Anterior cingulate cortex (tissue), 58 donors: ENCODE measurements around the gene KLHL6.
"Not testable (repeated sequence)": the region's sequence is repeated elsewhere in the genome, so short reads cannot be mapped to it uniquely, and the experiment has no call there.

Experiments
- DNase-seq, 58 donors: peaks; one replicate each; lab custom pipeline; 2025; lab: John Stamatoyannopoulos, UW

The KLHL6 gene

DNA sequence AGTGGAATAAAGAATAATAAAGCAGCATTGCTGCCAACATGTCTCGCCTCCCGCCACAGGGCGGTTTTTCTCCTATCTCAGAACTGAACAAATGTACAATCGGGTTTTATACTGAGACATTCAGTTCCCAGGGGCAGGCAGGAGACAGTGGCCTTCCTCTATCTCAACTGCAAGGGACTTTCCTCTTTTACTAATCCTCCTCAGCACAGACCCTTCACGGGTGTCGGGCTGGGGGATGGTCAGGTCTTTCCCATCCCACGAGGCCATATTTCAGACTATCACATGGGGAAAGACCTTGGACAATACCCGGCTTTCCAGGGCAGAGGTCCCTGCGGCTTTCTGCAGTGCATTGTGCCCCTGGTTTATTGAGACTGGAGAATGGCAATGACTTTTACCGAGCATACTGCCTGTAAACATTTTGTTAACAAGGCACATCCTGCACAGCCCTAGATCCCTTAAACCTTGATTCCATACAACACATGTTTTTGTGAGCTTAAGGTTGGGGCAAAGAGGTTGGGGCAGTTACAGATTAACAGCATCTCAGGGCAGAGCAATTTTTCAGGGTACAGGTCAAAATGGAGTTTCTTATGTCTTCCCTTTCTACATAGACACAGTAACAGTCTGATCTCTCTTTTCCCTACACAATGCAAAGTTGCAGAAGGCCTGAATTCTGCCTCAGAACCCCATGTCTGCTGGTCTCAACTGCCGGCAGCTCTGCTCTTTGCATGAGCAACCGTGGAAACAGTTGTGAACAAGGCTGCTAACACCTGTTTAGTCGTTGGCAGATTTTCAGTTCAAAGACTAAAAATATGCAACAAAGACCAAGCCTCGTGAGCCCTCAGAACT is 44.0 kb downstream of the KLHL6 start:
- not testable (repeated sequence) for DNase-seq

DNA sequence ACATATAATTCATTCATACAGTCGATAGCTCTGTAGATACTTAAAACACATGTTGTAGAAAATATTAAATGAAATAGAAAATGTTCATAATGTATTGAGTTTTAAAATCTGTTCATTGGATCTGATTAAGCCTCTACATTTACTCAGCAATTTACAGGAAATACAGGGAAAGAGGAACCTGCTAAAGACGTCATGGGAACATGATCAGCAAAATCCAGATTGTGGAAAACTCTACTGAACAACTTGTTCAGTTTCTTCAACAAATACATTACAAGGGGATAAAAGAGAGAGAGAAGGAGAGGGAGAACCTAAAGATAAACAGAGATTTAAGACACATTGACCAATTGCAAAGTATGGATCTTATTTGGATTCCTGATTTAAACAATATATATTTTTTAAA is 46.7 kb downstream of the KLHL6 start:
- DNase-seq, result no peak

DNA sequence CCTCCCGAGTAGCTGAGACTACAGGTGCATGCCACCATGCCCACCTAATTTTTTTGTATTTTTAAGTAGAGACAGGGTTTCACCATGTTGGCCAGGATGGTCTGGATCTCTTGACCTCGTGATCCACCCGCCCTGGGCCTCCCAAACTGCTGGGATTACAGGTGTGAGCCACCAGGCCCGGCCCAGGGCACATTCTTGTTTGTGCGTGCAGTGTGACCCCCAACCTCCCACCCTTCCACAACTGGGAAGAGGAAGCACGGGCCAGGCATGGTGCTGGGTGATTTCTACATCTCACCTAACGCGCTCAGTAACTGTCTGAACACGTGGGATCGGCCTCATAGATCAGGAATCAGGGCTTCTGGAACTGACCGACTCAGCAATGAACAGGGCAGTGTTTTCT is 48.0 kb downstream of the KLHL6 start:
- DNase-seq, result no peak

DNA sequence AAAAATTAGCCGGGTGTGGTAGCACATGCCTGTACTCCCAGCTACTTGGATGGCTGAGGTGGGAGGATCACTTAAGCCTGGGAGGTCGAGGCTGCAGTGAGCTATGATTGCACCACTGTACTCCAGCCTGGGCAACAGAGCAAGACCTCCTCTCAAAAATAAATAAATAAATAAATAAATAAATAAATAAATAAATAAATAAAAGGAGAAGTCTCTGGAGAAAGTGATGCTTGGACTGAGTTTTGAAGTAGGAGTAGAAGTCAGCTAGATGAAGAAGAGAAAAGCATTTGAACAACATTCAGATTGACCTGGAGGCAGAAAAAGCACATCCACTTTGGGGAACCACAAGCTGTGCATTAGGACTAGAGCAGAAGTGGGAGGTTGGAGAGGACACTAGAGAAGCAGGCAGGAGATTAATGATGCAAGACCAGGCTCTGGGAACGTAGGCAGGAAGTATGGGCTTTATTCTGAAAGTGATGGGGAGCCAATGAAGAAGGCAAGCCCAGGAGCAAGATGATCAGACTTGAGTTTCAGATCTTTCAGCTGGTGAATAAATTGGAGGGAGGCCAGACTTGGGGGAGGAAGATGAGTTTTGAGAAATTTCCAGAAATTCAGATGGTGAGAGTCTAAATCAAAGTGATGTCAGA is 48.7 kb downstream of the KLHL6 start:
- DNase-seq, result peak in 1 of 58 donors; percentile 11

DNA sequence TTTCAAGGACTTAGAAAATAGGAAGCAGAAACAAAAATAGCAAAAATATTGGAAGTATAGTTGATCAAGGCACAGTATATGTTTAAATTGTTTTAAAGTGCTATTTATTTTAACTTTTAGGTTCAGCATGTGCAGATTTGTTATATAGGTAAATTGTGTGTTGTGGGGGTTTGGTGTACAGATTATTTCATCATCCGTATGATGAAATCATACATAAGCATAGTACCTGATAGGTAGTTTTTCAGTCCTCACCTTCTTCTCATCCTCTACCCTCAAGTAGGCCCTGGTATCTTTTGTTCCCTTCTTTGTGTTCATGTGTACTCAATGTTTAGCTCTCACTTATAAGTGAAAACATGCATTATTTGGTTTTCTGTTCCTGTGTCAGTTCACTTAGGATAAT is 50.9 kb downstream of the KLHL6 start:
- DNase-seq, result no peak

DNA sequence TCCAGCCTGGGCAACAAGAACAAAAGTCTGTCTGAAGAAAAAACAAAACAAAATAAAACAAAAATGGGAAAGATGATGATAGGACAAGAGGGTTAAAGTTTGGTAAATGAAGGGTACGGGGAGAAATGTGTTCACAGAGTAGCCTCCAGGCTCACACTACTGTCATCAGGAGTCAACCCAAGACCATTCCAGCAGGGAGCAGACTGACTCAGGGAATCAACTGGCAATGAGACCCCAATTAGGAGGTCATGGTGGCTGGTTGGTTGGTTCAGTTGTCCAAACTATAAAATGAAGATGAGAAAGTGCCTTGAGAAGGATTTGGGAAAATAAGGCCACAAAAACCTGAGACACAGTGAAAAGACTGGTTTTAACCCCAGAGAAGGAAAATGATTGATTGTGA is 51.8 kb downstream of the KLHL6 start:
- DNase-seq, result no peak

DNA sequence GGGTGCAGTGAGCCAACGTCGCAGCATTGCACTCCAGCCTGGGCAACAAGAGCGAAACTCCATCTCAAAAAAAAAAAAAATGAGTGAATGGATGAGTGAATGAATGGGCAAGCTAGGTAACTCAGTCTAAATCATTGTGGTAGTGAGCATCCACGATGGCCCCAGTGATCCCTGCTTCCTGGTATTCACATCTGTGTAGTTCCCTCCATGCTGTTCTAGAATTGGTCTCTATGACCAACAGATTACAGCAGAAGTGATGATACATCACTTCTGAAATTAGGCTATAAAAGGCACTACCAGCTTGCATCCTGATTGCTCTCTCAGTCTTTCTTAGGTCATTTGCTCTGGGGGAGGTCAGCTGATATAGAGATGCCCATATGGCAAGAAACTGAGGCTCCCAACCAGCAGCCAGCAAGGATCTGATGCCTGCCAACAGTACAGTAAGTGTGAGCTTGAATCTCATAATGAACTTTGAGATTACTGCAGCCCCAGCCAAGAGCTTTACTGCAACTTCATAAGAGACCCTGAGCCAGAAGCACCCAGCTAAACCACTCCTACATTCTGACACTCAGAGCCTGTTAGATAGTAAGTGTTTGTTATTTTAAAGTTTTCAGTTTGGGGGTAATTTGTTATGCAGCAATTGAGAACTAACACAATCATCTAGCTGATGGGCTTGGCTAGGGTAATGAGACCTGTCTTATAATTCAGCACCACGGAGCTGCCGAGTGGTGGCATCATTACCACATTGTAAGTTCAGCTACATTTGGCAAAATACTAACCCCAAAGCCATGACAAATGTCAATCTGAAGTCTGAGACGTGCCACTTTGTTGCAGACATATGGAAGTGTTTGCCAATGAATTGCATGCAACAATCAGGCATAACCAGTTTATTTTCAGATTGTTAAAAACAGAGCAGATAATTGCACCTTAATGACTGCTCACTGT is 53.0 kb downstream of the KLHL6 start:
- DNase-seq, result peak in 26 of 58 donors; percentile 2 to 54 (median 24)

DNA sequence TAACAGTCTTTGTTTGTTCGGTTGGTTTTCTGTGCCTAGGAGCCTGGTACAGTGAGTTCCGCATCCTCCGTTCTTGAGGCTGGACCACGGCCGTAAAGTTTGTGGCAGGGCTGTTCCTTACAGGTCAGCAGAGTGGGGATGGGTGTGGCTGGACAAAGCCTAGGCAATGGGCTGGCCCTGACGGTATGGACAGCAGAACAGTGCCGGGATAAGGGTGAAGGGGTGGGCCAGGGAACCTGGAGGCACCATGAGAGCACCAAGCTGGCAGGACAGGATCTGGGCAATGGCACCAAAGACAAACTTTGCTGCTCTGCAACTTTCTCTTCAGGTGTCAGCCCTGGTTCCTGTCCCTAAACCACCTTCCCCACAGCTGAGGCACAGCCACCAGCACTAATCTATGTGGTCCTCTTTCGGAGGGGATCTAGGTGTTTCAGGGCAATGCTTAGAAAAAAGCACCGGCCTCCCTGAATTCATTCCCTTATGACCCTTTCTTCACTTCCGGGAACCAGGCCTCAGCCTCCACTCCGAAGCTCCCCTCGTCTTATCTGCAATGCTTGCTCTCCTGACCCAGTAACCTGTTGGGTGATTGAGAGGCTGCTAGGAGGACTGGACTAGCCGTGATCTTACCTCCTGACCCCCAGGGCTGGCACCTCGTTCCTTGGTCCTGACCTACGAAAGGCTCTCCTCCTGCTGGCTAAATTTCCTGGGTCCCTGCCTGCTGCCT is 54.4 kb downstream of the KLHL6 start:
- DNase-seq, result no peak

DNA sequence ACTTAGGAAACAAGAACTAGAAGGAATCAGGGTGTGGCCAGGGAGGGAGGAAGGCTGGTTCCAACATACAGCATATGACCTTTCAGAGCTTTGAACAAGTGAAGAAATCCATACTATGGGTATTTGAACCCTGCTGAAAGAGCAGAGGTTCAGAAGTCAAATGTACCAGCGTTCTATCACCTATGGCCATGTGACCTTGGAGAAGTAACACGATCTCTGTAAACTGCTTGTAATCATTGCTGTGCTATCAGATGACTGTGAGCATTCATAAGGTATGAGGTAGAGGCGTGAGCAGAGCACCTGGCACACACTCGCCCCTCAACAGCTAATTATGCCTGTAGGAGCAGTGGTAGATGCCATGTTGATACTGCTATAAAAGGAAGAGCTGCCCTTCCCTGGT is 55.2 kb downstream of the KLHL6 start:
- DNase-seq, result no peak

DNA sequence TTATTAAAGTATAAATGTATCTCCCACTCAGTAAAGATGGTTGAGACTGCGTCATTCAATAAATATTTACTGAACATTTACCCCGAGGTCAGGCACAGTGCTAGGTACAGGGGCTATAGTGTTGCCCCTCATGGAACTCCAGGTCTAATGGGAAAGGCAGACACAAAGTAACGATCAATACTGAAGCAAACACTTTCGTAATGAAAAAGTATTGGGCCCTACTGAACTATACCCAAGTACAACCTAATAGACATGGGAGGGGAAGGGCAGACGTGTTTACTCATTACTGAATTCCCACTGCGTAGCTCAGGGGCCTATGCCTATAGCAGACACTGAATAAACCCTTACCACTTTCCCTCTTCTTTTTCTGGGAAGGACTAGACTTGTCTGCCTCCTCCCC is 56.9 kb downstream of the KLHL6 start:
- DNase-seq, result no peak

DNA sequence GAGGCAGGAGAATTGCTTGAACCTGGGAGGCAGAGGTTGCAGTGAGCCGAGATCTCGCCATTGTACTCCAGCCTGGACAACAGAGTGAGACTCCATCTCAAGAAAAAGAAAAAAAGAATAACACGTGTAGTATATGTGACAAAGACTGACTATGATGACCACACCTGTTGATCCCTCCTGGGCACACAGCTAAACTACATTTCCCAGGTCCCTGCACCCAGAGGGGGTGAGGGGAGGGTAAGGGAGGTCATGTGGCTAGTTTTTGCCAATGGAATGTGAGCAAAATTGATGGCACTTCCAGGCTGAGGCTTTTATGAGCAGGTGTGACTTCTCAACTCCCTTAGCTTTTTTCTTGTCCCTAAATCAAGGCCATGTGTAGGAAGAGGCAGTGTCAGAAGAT is 58.2 kb downstream of the KLHL6 start:
- DNase-seq, result no peak

DNA sequence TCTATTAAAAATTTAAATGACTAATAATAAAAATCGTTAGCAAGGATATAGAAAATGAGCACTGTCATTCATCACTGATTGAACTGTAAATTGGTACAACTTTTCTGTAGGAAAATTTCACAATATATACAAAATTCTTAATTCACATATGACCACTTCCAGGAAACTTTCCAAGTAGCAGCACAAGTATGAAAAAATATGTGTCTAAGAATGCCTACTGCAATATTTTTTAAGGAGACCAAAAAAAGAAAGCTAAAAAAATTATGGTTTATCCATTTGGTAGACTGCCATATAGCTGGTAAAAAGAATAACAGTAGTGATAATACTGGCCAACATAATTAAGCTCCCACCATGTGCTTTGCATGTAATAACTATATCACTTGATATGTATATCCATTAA is 59.2 kb downstream of the KLHL6 start:
- DNase-seq, result no peak

DNA sequence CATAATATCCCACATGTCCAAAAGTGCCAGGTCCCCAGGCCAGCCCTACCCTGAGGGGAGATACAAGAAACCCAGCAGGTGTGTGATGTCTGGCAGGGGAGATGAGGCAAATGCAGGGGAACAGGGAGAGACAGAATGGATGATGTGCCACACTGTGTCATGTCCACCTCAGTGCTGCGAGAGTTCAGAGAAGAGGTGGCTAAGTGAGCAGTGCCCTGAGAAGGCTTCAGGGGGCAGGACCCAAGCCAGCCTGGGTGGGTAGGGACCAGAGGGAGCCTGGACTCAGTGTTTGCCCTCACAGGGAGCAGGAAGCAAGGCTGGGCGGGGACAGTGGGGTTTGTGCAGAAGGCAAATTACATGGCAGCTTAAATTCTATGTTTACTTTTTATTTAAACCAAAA is 61.2 kb downstream of the KLHL6 start:
- DNase-seq, result no peak

DNA sequence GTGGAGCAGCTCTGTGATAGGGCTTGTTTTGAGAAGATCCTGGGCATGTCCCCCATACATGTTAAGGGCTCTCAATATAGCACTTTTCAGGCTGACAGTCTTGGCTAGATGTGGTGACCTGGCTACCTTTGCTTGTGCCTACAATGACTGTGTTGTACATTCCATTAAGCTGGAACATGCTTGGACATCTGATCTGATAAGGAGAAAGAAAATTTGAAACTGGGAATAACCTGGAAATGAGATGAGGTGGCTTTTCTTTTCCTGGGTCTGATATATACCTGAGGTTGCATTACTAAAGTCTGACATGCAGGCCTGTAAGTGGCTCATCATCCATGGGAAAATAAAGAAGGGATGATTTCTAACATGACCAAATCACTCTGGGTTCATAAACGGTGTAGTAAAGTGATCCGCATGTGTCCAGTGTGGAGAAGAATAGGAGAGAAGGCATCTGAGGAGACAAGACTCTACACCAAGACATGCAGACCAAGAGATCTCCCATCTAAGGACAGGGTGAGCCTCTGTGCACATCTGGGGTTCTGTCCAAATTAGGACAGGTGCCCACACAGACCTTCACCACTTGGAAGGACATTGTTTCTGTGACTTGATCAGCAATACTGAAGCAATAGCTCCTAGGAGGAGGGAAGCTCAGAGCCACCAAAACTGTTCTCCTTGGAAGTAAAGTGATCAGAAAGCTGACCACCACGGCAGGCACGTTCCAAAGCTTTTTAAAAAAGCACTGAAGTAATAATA is 62.0 kb downstream of the KLHL6 start:
- no peak for DNase-seq

DNA sequence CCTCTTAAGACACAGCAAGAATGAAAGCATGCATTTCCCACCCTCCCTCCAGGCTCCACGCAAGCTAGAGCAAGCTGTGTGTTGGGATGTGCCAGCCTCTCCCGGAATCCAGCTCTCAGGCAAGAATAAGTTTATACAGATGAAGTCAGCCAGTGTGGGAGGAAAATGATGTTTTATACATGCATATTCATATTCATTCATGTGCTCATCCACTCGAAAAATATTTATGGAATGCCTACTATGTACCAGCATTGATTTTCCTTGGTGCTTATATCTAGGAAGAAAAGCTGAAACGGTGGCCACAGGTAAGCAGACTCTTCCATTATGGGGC is 62.7 kb downstream of the KLHL6 start:
- peak in 6 of 58 donors; percentile 4 to 29 (median 12) for DNase-seq

DNA sequence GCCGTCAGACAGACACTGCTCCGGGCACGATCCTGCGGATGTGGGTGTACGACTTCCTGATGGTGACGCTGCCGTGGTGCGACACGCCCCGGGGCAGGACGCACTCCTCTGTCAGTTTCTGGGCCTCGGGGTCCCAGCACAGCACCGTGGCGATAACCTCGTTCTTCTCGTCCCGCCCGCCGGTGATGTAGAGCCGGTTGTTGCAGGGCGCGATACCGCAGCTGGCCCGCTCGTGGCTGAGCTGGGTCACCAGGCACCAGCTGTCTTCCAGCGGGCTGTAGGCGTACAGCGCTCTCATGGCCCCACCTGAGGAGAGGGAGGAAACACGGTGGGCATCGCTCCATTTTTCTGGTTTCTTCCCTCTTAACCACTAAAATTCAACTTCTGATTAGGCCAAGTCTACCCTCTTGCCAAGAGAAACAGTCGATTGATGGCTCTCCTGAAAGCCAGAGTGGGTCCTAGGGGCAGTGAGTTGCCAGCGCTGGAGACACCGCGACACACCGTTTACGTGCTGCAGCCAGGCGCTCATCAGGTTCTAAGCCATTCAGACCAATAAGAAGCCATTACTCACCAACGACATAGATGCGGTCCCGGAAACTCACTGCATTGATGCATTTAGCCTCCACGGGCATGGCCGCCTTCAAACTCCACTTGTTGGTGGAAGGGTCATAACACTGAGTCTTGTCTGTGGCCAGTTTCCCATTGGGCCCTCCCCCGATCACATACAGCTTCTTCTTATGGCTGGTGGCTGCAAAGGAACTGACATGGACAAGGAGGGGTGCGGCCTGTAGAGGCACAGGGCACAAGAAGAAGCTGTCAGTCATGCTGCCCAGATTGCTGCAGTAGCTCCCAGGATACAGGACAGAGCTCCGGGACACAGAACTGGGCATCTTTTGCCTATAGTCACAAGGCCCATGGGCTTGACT is 63.3 kb downstream of the KLHL6 start:
- DNase-seq, result peak in 1 of 58 donors; percentile 5

DNA sequence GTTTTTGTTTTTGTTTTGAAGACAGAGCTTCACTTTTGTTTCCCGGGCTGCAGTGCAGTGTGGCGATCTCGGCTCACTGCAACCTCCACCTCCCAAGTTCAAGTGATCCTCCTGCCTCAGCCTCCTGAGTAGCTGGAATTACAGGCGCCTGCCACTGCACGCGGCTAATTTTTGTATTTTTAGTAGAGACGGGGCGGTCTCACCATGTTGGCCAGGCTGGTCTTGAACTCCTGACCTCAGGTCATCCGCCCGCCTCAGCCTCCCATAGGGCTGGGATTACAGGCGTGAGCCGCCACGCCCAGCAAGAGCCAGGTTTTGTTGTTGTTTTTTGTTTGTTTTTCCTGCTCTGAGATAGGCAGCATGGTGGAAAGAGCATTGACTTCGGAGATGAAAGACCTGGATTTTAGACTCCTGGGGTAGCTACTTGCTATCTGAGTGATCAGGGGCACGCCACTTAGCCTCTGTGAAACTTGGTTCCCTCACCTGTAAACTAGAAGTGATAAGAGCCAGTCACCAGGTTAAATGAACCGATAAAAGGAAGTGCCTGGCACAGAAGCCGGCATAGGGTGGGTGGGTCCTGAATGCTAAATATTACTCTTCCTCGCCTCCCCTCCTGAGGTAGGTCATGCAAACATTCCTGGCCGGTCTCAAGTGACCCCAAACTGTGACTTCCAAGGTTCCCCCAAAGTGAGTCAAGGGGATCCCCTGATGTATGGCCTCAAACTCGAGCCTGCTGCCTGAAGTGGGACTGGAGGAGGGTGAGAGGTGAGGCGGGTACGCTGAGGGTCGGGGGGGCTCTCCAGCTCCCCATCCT is 64.2 kb downstream of the KLHL6 start:
- DNase-seq, result no peak

DNA sequence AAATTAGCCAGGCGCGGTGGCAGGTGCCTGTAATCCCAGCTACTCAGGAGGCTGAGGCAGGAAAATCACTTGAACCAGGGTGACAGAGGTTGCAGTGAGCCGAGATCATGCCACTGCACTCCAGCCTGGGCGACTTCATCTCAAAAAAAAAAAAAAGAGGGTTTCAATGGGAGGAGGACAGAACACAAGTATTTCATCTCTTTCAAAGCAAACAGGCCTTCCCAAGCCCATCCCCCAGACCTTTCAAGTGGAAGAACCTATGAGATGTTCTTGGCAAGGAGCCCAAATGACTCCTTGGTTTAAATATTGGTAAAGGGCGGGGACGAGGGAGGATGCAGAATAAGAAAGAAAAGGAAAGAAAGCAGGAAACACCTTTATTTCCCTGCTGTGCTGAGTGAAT is 64.9 kb downstream of the KLHL6 start:
- DNase-seq, result no peak
